Astrocyte of the cerebellum (primary cell): ENCODE data around the gene RANBP3.

Experiments
- DNase-seq: peaks from one replicate; pipeline ENCODE4 v3.0.0-alpha.2; 2011; ENCODE audit warnings: low read depth
- H3K4me3 ChIP-seq: 2 replicates; pipeline ENCODE4 v1.5.1; 2011; ENCODE audit warnings: mild to moderate bottlenecking, low read depth, low read length, moderate library complexity
- in situ Hi-C: cut with HindIII; loops from 2 replicates; pipeline ENCODE4 v1.10.0; 2017; ENCODE audit warnings: low sequenced_read_pairs
- TF ChIP-seq, protein P1 (sequence below): IDR thresholded peaks from 2 replicates; pipeline ENCODE4 v1.5.1; 2012; ENCODE audit warnings: low read length, low read depth, moderate library complexity, mild to moderate bottlenecking; ENCODE audit errors: missing control alignments

RANBP3 gene

DNA sequence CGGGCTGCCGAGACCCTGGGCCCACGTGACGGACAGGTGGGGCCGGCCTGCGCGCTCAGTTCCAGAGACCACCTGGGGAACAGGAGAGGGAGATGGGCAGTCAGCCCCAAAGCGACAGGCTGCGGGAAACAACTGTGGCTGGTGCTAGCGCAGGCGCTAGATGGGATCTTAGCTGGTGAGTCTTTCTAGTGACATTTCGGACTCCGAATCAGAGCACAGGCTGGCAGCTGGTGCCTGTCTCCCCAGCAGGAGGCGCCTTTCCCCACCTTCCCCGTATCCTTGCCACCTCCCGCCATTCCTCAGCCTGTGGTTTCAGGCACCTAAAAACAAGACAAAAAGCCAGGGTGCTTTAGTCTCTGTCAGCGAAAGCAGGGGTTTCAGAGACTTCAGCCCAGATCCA is 19.4 kb upstream of the RANBP3 start:
- in situ Hi-C loops: no loop called here
- TF ChIP-seq, protein P1, sequence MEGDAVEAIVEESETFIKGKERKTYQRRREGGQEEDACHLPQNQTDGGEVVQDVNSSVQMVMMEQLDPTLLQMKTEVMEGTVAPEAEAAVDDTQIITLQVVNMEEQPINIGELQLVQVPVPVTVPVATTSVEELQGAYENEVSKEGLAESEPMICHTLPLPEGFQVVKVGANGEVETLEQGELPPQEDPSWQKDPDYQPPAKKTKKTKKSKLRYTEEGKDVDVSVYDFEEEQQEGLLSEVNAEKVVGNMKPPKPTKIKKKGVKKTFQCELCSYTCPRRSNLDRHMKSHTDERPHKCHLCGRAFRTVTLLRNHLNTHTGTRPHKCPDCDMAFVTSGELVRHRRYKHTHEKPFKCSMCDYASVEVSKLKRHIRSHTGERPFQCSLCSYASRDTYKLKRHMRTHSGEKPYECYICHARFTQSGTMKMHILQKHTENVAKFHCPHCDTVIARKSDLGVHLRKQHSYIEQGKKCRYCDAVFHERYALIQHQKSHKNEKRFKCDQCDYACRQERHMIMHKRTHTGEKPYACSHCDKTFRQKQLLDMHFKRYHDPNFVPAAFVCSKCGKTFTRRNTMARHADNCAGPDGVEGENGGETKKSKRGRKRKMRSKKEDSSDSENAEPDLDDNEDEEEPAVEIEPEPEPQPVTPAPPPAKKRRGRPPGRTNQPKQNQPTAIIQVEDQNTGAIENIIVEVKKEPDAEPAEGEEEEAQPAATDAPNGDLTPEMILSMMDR: peak; percentile 23
- H3K4me3 ChIP-seq: no peak overlapping the region
- DNase-seq: no peak

GRCh38 chr19:5996623-5997320 is 18.8 kb upstream of the RANBP3 start:
- TF ChIP-seq, protein P1: no peak
- in situ Hi-C loops: no loop called here
- H3K4me3 ChIP-seq: no peak overlapping the region
- no peak for DNase-seq

GRCh38 chr19:5996102-5996501 is 18.2 kb upstream of the RANBP3 start:
- no peak overlapping the region for H3K4me3 ChIP-seq
- in situ Hi-C loops: no loop called here
- TF ChIP-seq, protein P1: no peak
- DNase-seq: no peak

- no peak overlapping the region for H3K4me3 ChIP-seq
- no peak for DNase-seq
- TF ChIP-seq, protein P1: no peak
- in situ Hi-C loops: no loop called here
Observed at GRCh38 chr19:5995606-5996005, 17.7 kb upstream of the RANBP3 start.

DNA sequence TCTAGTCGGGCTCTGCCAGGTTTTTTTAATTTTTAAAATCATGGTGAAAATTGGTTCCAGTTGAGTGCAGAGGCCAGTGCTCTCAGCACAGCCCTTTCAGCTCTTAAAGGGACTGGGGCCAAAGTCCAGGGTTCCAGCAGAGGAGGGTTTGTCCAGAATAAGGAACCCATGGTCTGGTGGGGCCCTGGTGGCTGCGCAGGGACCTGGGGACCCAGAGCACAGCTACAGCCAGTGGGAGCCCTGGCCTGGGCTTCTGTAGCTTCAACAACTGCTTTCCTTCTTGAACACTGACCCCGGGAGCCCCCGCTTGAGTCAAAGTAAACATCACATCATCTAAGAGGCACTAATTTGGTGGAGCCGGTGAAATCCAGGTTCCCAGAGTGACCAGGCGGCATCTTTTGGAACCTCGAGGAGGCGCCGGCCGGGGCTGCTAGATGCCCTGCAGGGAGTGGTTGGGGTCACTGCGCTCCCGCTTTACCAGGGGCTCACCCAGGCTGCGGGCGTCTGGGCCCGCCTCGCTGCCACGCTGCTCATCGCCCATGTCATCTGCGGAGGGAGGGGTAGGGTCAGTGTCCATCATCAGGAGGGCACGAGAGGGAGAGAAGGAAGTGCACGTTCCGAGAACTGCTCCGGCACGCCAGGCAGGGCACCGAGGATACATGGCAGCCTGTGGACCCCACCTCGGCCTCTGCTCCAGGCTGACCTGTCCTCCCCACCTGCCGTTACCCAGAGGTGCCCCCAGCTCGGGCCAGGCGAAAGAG is 16.6 kb upstream of the RANBP3 start:
- DNase-seq: no peak
- in situ Hi-C loops: no loop called here
- TF ChIP-seq, protein P1: no peak
- no peak overlapping the region for H3K4me3 ChIP-seq

DNA sequence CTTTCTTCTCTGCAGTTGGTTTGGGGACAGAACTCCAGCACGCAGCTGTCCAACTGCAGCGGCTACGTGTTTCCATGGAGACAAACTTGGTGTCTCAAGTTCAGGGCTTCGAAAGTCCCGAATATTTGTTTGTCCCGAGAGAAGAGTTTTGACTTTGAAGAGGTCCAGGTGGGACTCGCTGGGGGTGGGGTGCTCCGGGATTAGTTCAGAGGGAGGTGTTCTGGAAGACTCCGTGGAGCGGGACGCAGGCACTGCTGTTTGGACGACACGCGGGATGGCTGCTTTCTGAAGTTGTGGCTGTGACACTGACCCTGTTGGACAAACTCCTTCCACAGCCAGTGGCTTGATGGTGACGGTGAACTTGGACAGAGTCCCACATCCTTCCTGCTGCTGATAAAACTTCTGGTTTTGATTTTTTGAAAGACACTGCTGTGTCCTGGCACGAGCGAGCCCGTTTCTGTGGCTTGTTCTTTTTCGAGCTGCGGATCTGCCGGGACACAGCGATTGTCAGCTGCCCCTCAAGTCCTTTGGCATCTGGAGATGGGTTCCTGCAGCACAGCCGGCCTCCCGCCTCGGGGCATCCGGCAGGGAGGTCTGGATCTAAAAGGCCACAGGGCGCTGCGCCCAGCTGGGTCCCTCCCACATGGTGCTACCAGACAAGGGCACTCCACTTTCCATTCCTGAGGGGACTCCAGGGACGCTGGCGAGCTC is 15.9 kb upstream of the RANBP3 start:
- DNase-seq: no peak
- in situ Hi-C loops: no loop called here
- no peak overlapping the region for H3K4me3 ChIP-seq
- TF ChIP-seq, protein P1: no peak
